WTC11 (cell line): ENCODE measurements around the gene RPRM. TPM values are rescaled to one million over a fixed set of nuclear protein-coding genes. Genes with fewer than 3 reads are reported as not detected.
A peak's percentile ranks its signal among the peaks of the same experiment; 100 is the strongest.
"Not testable (repeated sequence)": the region's sequence is repeated elsewhere in the genome, so short reads cannot be mapped to it uniquely, and the experiment has no call there.

ENCODE experiments used
- ATAC-seq: fragments of 200-7000 bp; cut with Tn5 transposase; 2 replicates; pipeline ENCODE4 v1.10.0; 2021; ENCODE audit warnings: mild to moderate bottlenecking, moderate library complexity
- CTCF ChIA-PET: fragments of 300-600 bp; sonication (Branson Sonifier 250); formaldehyde crosslinking; loops from one replicate; lab custom pipeline; 2021; ENCODE audit warnings: antibody characterized with exemption; lab: Charles Lee
- POLR2A ChIA-PET: fragments of 350-600 bp; sonication (Branson Sonifier 250); formaldehyde crosslinking; loops from one replicate; lab custom pipeline; 2021; ENCODE audit warnings: antibody characterized with exemption; lab: Charles Lee
- DNase-seq: peaks from one replicate; pipeline ENCODE4 v3.0.0; 2021; ENCODE audit warnings: low spot score
- H3K27ac Mint-ChIP-seq: 2 replicates; pipeline ENCODE4 v1.8.0; 2021; ENCODE audit warnings: mixed read lengths
- H3K27me3 Mint-ChIP-seq: 2 replicates; pipeline ENCODE4 v1.8.0; 2021; ENCODE audit warnings: low read depth, mild to moderate bottlenecking, moderate library complexity, mixed read lengths
- H3K36me3 Mint-ChIP-seq: 2 replicates; pipeline ENCODE4 v1.8.0; 2021; ENCODE audit warnings: mixed read lengths
- H3K4me1 Mint-ChIP-seq: 2 replicates; pipeline ENCODE4 v1.8.0; 2022; ENCODE audit warnings: mixed read lengths
- H3K4me3 Mint-ChIP-seq: 2 replicates; pipeline ENCODE4 v1.8.0; 2021; ENCODE audit warnings: mild to moderate bottlenecking, moderate library complexity, mixed read lengths
- H3K9me3 Mint-ChIP-seq: 2 replicates; pipeline ENCODE4 v1.8.0; 2021; ENCODE audit warnings: mixed read lengths
- AFF4 ChIP-seq: sonication (generic); formaldehyde crosslinking; IDR thresholded peaks from 2 replicates; pipeline ENCODE4 v1.8.1; 2023; ENCODE audit warnings: mild to moderate bottlenecking, missing genetic modification reagents, borderline replicate concordance
- ATF1 ChIP-seq: sonication (generic); formaldehyde crosslinking; IDR thresholded peaks from 2 replicates; pipeline ENCODE4 v1.8.1; 2023; ENCODE audit warnings: mild to moderate bottlenecking, moderate library complexity, missing genetic modification reagents
- CREB1 ChIP-seq: sonication (generic); formaldehyde crosslinking; IDR thresholded peaks from 2 replicates; pipeline ENCODE4 v1.8.0; 2023; ENCODE audit warnings: mild to moderate bottlenecking, missing genetic modification reagents
- E2F5 ChIP-seq: sonication (generic); formaldehyde crosslinking; IDR thresholded peaks from 2 replicates; pipeline ENCODE4 v1.8.1; 2022; ENCODE audit warnings: mild to moderate bottlenecking, moderate library complexity, missing genetic modification reagents
- ELF4 ChIP-seq: sonication (generic); formaldehyde crosslinking; IDR thresholded peaks from 2 replicates; pipeline ENCODE4 v1.8.1; 2022; ENCODE audit warnings: low read depth, mild to moderate bottlenecking, moderate library complexity, missing genetic modification reagents
- GTF2I ChIP-seq: fragments of 250-450 bp; sonication (Bioruptor Pico); conservative IDR thresholded peaks from 2 replicates; pipeline ENCODE4 v1.4.0; 2021; ENCODE audit warnings: mild to moderate bottlenecking
- JAZF1 ChIP-seq: fragments of 250-450 bp; sonication (Bioruptor Pico); IDR thresholded peaks from 2 replicates; pipeline ENCODE4 v1.9.0; 2021; ENCODE audit warnings: moderate library complexity, mild to moderate bottlenecking, inconsistent platforms
- KAT7 ChIP-seq: sonication (generic); formaldehyde crosslinking; IDR thresholded peaks from 2 replicates; pipeline ENCODE4 v1.8.1; 2023; ENCODE audit warnings: missing genetic modification reagents, mild to moderate bottlenecking, borderline replicate concordance
- NFATC4 ChIP-seq: fragments of 250-450 bp; sonication (Bioruptor Pico); IDR thresholded peaks from 2 replicates; pipeline ENCODE4 v1.9.0; 2021; ENCODE audit warnings: mild to moderate bottlenecking
- SP1 ChIP-seq: sonication (generic); formaldehyde crosslinking; conservative IDR thresholded peaks from 2 replicates; pipeline ENCODE4 v1.8.1; 2022; ENCODE audit warnings: missing genetic modification reagents
- TCF7 ChIP-seq: sonication (generic); formaldehyde crosslinking; IDR thresholded peaks from 2 replicates; pipeline ENCODE4 v1.8.0; 2022; ENCODE audit warnings: mild to moderate bottlenecking, low read depth, missing genetic modification reagents, moderate library complexity
- ZNF396 ChIP-seq: fragments of 250-450 bp; sonication (Bioruptor Pico); IDR thresholded peaks from 2 replicates; pipeline ENCODE4 v1.8.0; 2021; ENCODE audit warnings: mild to moderate bottlenecking, moderate library complexity, borderline replicate concordance
- ZNF532 ChIP-seq: fragments of 250-450 bp; sonication (Bioruptor Pico); IDR thresholded peaks from 2 replicates; pipeline ENCODE4 v1.9.0; 2021; ENCODE audit warnings: mild to moderate bottlenecking, borderline replicate concordance
- ZSCAN18 ChIP-seq: fragments of 250-450 bp; sonication (Bioruptor Pico); IDR thresholded peaks from 2 replicates; pipeline ENCODE4 v2.1.2; 2022; ENCODE audit warnings: mild to moderate bottlenecking, moderate library complexity
- total RNA-seq: library from RNA; stranded (reverse); gene quantifications from 3 replicates; pipeline ENCODE4 v1.2.3, GENCODE V29; 2021

Gene RPRM
- total RNA-seq, 1 experiment from 2014 or later: 28.1 TPM

- Mint-ChIP-seq H3K27me3 (no peaks in the 10 kb centered on the region; the same call in 1 of the 2 replicates), H3K36me3 (peaks cover 38% of the 10 kb centered on the region), H3K9me3 (peaks cover 37% of the 10 kb centered on the region), H3K27ac (no peak overlapping the region), H3K4me1 (peaks cover 16% of the 10 kb centered on the region), H3K4me3 (no peak overlapping the region)
- TF ChIP-seq TCF7: no peak
- ATAC-seq (no peak), DNase-seq (no peak)
- ChIA-PET CTCF (no interaction called here), POLR2A (no interaction called here)
Measured at GRCh38 chr2:153443106-153443505, 35.5 kb downstream of the RPRM start.

GRCh38 chr2:153442616-153443015 lies 35.9 kb downstream of the RPRM start:
- Mint-ChIP-seq H3K36me3 (peaks cover 41% of the 10 kb centered on the region), H3K4me1 (peaks cover 16% of the 10 kb centered on the region), H3K9me3 (peaks cover 39% of the 10 kb centered on the region)
- H3K27ac Mint-ChIP-seq, CTCF ChIA-PET, H3K27me3 Mint-ChIP-seq, POLR2A ChIA-PET, H3K4me3 Mint-ChIP-seq, DNase-seq: not testable (repeated sequence)
- ATAC-seq: peak; percentile 80

- DNase-seq, H3K4me3 Mint-ChIP-seq, CTCF ChIA-PET, H3K27ac Mint-ChIP-seq, H3K27me3 Mint-ChIP-seq, POLR2A ChIA-PET, ATAC-seq: not testable (repeated sequence)
- TF ChIP-seq GTF2I (CRISPR knock-in tag): 0 out of 2 replicates have a peak, but pooled peaks have one; percentile 43
- Mint-ChIP-seq H3K36me3 (peaks cover 43% of the 10 kb centered on the region), H3K9me3 (peaks cover 47% of the 10 kb centered on the region), H3K4me1 (peaks cover 16% of the 10 kb centered on the region)
Measured at GRCh38 chr2:153440090-153440489, 38.5 kb downstream of the RPRM start.

- CTCF ChIA-PET: no interaction called here
- Mint-ChIP-seq H3K4me1 (peaks cover 20% of the 10 kb centered on the region), H3K27ac (no peak overlapping the region), H3K4me3 (no peak overlapping the region), H3K36me3 (peaks cover 11% of the 10 kb centered on the region), H3K9me3 (peaks cover 12% of the 10 kb centered on the region), H3K27me3 (no peaks in the 10 kb centered on the region; the same call in 1 of the 2 replicates)
- no peak for TF ChIP-seq CREB1
- TF ChIP-seq ZNF532 (CRISPR knock-in tag): no peak
- TF ChIP-seq ELF4 (CRISPR knock-in tag): no peak
- no peak for TF ChIP-seq NFATC4
- TF ChIP-seq KAT7: no peak
- no peak for TF ChIP-seq JAZF1
- no peak for TF ChIP-seq ATF1
- no peak for TF ChIP-seq ZNF396 (CRISPR knock-in tag)
- TF ChIP-seq AFF4 (CRISPR knock-in tag): no peak
- TF ChIP-seq SP1 (CRISPR knock-in tag): no peak
- no peak for TF ChIP-seq ZSCAN18 (CRISPR knock-in tag)
- no peak for TF ChIP-seq E2F5
- ATAC-seq: no peak
- POLR2A ChIA-PET: no interaction called here
- no peak for DNase-seq
Measured at GRCh38 chr2:153433403-153433802, 45.2 kb downstream of the RPRM start.
